ENCODE data around the gene TSEN15.
A peak's percentile ranks its signal among the peaks of the same experiment; 100 is the strongest.

TSEN15 gene

DNA sequence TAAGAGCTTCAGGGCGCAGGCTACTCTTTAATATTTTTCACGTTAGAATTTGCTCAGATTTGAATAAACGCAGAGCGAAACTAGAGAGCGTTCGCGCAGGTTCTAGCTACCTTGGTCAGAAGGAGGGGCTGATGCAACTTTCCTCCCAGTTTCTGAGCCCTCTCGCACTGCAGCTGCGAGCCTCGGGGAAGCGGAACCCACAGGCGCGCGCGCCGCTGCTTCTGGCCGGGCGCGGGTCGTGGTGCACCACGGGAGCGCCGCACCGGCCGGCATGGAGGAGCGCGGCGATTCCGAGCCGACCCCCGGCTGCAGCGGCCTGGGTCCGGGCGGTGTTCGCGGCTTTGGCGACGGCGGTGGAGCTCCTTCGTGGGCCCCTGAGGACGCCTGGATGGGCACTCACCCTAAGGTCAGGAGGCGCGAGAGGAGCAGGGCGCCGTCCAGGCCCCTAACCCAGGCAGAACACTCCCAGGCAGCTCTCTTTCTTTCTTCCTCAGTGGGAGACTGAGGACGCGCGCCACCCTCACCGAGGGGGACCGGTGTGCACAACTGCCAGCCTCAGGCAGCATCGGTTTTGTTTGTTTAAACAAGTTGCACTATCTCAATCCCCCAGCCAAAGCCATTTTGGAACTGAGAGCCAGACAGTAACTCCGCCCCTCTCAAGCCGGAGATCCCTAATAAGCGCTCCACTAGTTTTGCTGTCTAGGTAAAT is at the start of gene TSEN15:
TSS of gene TSEN15 (plus strand) at position 246 of the 709 bp plus-strand sequence. CDS start at position 272, 26 bp downstream.
- peak; percentile 66 for DNase-seq (ENCODE audit: low read depth)

DNA sequence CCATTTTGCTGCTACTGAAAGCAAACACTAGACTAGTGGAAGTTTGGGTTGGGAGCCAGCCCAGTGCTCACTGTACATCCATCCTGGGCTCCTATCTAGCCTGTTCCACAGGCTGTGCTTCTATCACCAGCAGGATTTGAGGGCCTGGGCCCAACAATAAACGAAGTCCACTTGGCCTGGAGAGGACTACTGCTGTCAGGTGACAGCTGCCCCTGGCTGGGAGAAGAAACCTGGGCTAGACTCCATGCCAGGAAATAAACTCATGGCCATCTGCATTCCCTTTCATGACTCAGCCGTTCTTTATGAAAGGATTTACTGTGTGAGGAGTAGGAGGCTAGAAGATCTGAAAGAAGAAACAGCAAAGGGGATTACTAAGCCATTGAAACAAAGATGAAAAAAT is 49.5 kb upstream of the TSEN15 start:
- DNase-seq (ENCODE audit: low read depth) = no peak

DNA sequence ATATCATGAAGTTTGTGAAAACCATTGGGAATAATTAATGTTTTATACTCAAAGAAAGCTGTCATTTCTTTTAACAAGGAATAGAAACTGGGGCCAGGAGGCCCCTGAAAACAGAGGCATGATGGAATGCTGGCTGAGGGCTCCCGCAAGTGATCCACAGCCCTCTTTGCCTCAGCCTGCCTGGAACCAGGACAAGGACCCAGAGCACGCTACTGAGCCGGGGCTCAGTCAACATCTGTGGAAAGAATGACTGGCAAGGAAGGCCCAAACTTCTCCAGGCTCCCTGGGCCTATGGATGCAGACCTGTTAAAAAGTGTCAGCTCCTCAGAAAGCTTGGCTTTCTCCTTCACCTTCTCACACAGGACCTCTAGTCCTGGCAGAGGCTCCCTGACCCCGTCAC is 46.6 kb upstream of the TSEN15 start:
- DNase-seq (ENCODE audit: low read depth) = no peak

DNA sequence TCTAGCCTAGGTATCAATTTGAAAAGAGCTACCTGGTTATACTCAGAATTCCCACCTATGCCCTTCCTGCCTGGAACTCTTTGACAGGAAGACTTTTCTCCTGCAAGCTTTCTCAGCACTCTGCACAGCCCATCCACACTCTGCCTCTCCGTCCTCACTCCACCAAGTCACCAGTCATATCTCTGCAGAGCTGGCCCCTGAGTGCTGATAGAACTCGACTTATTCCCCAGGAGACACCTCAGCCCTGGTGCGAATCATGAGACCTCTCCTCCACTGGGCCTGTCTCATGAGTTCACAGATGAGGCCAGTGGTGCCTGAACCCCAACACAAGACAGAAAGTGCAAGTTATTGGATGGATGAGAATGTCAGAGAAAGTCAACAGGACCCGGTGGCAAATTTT is 46.0 kb upstream of the TSEN15 start:
- no peak for DNase-seq (ENCODE audit: low read depth)

DNA sequence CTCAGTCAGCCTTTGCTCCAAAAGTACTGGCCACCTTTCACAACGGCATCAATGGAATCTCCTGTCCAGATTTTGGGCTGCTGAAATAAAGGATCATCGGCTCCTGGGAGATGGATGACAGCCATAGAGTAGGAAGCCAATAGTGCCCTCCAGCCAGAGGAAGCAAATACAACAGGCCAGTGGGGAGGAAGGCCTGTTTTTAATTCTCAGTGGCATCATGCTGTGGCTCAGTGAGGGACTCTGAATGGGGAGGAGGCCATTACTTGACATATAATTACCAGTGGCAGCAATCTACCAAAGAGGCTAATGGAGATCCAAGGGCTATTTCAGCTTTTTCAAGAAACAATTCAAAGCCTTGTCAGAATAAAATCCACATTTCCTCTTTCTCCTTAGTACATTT is 40.7 kb upstream of the TSEN15 start:
- DNase-seq (ENCODE audit: low read depth) = no peak

DNA sequence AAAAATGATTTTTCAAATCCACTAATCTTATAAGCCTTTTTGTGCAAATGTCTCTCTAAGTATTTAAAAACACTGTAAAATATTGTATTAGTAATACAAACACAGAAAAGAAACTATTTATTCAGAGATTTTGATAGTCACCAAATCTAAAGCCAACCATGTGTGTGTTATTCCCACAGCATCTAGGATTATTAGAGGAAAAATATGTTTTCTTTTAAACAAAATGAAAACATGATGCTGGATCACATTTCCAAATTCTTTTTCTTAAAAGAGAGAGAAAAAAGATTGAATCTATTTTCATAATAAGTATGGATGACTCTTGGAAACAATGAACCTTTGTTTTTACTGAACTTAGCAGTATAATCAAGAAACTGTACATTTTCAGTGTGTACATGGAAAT is 39.3 kb upstream of the TSEN15 start:
- DNase-seq (ENCODE audit: low read depth) = no peak

DNA sequence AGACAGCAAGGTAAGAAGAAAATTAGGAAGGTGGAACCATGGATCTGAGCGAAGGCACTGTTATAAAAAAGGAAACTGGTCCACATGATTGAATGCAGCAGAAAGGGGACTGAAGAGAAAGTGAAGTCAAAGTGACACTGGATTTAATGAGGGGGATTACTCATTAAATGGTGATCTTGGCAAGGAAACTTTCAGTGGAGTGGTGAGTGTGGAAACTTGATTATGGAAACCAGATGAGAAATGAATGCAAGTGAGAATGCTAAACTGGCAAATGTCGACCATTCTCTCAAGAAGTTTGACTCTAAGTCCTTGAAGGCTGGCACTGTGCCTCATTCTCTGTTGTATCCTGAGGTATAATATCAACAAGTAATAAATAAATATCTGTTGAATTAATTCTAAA is 37.3 kb upstream of the TSEN15 start:
- no peak for DNase-seq (ENCODE audit: low read depth)

DNA sequence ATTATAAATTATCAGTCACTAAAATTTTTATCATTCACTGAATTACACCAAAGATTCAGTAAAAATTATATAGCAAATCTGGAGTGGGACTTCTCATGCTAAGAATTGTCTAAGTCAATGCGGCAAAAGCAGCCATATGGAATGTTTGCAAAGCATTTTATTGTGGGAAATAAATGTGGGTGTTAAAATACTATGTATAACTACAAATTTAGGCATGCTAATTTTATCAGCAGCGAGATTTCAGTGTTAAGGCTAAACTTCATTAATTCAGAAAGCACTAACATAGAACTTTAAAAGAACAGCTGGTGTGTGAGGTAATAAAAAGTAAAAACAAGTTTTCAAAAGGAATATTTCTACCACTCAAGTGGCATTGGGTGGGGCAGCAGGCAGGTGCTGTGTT is 35.4 kb upstream of the TSEN15 start:
- no peak for DNase-seq (ENCODE audit: low read depth)

DNA sequence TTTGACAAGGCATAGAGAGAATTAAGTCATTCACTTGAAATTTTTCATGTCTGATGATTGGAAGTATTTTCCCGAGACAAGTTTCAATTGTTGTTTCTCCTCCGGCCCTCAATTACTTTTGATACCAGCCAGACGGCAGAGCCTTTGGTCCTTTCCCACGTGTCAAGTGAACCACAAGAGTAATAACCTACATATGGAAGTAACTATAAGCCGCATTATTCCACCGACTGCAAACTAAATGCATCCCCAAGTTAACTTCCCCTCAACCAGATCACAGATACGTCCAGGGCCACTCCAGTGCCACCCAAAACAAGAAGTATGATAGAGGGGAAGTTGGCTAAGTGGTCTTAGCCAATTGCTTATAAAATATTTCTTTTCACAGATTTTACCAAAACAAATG is 34.2 kb upstream of the TSEN15 start:
- no peak for DNase-seq (ENCODE audit: low read depth)

DNA sequence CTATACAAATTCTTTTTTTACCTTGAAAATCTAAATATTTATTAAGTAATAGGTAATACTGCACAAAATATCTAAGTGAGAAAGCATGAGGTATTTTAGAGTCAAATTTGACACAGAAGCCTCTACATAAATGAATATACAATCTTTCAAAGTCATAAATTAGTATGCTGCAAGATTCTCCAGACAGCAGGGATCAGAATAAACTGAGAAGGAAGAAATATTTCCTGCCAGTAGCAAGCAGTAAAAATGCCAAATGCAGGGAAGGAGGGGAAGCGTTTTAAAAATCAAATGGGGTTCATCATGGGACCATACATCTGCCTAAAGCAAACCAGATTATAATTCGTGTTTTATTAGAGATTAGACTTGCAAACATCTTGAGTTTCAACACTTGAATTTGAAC is 32.9 kb upstream of the TSEN15 start:
- no peak for DNase-seq (ENCODE audit: low read depth)

DNA sequence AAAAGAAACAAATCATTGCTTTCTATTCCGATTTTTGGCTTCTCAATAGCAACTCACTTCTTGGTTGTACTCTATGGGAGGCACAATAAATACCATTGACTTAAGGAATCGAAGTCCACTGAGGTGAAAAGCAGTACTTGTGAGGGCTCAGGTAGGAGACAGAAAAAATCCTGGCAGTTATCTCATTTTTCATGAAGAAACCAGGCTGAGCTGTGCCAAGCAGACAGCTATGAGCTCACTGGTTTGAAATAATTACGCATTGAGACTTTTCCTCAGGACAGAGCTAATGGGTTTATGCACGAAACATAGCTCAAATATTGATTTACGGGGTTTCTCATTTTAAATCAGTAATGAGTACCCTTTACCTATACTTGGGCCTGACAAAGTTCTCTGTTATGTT is 32.5 kb upstream of the TSEN15 start:
- no peak for DNase-seq (ENCODE audit: low read depth)

DNA sequence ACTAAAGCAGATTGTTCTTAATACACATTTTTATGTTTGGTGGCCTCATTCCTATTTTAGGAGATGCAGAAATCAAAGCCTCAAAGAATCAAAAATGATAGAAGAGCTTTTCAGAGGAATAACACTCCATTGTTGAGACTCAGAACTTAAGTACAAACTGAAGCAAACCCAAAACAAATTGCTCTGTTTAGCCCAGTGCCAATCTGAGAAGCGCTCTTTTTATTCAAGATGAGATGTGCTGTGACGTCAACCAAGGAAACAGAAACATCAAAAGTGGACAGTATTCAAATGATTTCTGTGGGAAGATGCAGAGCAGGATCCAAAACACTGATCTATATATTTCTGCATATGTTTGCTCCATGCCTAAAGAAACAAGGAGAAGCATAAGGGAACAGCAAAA is 32.0 kb upstream of the TSEN15 start:
- no peak for DNase-seq (ENCODE audit: low read depth)

DNA sequence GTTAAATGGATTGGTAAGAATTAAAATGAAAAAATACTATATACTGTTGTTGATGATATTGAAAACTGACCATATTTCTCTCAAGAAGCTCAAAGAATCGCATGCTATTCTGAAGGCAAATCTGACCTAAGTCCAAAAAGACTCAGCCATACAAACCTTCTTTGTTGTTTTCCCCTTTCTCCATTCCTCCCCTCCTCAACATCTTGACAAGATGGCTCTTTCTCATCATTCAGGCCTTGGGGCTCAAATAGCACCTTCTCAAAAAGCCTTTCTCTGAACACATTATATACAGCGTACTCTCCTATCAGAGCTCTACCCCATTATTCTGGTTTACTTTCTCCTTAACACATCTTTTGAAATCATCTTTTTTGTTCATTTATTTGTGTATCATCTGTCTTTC is 31.2 kb upstream of the TSEN15 start:
- no peak for DNase-seq (ENCODE audit: low read depth)

DNA sequence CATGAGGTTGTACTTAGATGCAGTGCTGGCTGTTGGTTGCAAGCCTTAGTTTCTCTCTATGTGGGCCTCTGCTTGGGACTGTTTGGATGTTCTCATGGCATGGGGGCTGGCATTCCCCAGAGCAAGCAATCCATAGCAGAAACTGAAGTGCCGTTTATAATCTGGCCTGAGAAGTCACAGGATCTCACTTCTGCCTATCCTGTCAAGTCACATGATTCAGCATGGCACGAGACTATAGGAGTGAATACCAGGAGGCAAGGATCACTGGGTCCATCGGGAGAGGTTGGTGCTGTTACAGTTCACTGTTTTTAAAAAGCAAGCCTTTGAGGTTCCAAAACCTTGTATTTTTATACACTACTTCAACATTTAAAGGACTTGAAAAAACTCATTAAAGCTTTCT is 30.7 kb upstream of the TSEN15 start:
- DNase-seq (ENCODE audit: low read depth) = no peak

DNA sequence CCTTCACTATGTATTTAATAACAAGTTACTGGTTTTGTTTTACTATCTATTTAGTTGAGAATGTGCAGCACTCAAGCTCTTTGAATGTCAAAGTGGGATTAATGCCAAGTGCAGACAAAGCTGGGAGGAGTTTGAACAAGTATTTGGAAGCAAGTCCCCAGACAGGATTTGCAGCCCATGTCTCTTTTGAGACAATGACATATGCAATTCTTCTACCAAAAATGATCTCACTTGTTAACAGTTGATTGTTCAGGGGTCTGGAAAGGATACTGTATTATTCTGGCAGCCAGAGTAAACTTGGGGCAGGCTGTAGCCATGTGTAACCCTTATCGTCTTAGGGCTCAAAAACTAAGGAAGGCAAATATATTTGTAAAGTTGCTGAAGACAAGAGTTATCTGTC is 29.8 kb upstream of the TSEN15 start:
- no peak for DNase-seq (ENCODE audit: low read depth)

DNA sequence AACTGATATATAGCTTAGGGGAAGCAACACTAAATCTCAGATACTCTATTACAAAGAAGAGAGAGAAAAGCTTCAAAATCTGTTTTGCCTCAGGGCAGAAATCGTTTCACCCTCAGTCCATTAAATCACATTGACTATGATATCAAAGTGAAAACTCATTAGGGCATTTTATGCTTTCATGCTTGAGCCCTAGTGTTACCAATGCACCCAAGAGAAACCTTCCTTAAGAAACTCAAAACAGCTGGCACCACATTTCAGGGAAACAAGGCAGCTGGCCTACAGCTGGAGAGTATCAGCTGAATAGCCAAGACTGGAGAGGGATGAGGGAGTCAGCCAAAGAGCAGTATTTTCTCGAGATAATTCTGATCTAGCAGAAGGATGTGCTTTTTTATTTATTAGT is 28.9 kb upstream of the TSEN15 start:
- DNase-seq (ENCODE audit: low read depth) = no peak

DNA sequence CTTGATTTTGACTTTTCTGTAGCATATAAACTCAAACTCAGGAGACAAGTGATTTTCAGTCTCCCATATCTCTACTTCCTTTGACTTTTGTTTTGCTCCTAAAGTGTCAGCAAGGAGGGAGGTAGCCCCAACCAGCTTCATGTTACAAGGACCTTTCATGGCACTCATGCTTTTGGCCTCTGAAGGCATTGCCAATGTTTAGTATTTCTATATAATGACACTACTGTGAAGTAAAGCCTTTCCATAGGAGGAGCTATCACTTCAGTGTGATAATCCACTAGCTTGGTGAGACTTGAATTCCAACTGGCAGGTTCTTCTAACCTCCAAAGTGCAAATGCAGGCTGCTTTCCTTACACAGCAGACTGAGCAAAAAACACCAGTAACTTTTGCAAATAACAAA is 28.4 kb upstream of the TSEN15 start:
- DNase-seq (ENCODE audit: low read depth) = no peak

DNA sequence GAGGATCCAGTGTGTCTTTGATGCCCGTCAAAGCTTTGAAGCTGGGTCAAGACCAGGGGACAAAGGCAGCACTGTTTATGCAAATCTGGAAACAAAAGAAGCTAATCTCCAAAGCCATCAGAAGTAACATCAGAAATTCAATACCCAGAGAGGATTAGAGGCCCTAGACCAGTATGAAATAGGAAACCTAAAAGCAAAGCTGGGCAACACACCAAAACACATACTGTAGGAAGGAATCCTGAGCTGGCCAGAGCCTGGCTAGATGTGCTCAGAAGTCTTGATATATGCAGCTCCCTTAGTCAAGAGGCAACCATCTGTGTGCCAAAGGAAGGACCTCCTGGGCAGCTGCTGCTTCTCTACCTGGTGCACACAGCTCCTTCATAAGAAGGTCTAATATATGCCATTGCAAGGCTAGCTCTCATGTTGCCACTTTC is 26.3 kb upstream of the TSEN15 start:
- no peak for DNase-seq (ENCODE audit: low read depth)

DNA sequence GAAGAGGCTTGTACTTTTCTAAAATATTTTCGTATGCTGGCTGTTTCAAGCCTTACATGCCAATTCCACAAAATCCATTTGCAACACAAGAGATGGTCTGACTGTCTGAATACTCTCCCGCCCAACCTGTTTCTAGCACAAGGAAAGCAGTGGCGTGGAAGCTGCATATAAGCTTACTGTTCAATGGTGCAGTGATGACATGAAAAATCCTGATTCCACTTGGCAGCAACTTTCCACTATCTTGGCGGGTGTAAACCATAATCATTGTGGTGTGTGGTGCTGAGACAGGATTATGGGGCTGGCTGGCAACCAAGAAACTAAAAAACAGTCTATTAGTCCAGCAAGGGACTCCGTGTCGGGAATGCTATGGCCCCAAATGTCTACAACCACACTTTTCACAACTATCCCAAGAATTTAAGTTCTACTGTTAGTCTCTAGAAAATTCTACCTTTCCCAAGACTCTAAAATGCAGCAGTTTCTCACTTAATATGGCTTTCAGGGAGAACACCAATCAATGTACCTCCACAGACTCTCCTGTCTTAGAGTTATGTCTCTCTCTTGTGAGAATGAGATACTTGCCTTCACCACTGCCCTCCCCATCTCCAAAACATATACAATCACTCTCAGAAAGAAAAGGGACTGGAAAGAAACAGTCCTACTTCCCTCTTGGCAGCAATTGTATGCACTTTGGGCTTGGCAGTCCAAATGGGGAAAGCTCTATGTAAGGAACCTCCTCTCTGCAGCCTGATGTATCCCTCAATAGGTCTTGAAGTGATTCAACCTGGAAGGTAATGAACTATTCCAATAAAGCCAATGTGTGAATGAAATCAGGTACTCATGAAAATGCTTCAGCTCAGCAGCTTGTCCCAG is 23.5 kb upstream of the TSEN15 start:
- no peak for DNase-seq (ENCODE audit: low read depth)

DNA sequence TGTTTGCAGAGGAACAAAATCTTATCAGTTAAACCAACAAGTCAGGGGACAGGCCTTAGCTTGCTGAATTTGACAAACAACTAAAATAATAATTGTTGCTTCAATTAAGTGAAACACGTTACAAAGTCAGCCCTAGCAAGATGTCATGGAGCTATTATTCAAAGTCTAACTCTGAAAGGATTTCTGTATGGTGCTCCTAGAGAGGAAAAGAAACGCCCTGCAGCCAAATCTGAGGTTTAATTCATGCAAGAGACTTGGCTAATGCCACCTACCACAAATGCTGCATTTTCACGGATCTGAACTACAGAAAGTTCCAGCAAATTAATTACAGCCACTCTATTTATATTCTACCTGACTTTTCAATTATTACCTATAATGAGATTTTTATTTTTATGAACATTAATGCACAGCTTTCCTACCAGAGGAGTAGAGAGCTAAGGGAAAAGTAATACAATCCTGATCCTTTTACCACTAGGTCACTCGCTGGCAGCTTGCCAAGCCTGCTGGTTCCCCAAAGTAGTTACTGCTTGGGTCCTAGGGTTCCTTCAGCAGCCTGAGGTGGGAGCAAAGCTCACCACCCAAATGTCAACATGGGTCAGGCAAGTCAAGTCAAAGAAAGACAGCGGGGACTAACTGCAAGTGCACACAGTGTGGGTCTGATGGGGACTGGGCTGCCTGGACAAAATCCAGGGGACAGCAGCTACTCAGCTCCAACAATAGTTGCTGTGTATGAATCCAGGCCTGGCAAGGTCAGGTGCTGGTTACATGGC is 22.5 kb upstream of the TSEN15 start:
- no peak for DNase-seq (ENCODE audit: low read depth)

DNA sequence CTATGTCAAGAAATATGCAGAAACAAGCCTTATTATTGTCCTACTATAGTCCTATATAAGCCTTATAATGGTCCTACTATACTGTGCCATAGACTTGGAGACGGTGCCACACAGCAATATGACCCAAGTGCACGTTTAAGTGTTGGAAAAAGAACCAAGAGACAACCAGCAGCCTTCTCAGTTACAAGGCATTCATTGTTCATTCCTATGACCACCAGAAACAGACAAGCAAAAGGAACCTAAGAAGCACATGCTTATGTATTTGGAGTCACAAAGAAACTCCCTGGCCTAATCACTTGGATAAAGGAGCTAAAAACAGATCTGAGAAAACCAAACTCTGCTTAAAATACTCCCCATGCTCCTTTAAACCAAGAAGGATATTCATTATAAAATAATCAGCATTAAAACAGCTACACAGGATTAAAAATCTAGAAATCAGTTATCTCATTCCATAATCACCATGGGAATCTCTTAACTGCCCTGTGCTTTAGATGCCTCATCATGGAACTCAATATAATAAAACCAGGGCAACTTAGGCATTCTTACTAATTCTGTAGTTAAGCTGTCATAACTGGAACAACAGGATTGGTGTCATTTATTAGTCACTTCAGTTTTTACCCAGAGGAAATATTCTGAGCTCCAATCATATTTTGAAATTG is 21.0 kb upstream of the TSEN15 start:
- DNase-seq (ENCODE audit: low read depth) = no peak

DNA sequence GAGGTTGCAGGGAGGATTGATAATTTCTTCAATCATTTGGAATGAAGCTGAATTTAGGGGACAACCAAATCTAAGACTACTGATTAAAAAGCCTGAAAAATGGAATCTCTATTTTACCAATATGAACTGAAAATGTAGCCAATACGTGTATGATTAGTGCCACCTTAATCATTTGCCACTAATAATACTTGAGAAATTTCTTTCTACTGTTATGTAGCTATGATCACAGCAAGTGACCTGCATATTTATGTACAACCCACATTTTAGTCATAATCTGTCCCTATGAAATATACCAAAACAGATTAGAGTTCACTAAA is 20.5 kb upstream of the TSEN15 start:
- no peak for DNase-seq (ENCODE audit: low read depth)
